ENCODE data around the gene SLC26A8. TPM values are rescaled to one million over a fixed set of nuclear protein-coding genes. Genes with fewer than 3 reads are reported as not detected.

The SLC26A8 gene
- total RNA-seq, 1 experiment from 2014 or later, result 1.8 TPM

DNA sequence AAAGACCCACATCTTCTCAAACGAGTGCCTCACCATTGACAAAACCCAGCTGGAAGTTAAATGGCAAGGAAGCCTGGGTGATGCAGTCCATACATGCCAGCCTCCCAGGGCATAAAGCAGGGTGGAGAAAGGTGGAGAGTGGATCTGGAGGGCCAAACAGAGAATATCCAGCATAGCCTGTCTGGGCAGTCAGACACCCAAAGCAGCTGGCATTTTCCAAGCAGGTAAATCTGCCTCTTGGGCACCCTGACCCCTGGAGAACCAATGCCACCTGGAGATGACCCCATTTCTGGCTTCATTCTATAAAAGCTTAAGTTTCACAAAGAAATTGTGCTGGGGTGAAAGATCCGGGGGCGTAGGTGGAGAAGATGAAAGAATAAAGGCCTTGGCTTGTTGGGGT, 98.5 kb downstream of the SLC26A8 start:
- H3K4me3 ChIP-seq (ENCODE audit: low read depth, low read length), result no peak overlapping the region
- H3K4me3 Mint-ChIP-seq (ENCODE audit: unreplicated experiment), result no peak overlapping the region
- peaks cover 18% of the 10 kb centered on the region; the same call in 1 of the 2 replicates for H3K4me1 ChIP-seq
- BruUV-seq (replicated peaks), result no TSS peak
- H3K27me3 Mint-ChIP-seq (ENCODE audit: insufficient read depth, unreplicated experiment), result no peaks in the 10 kb centered on the region
- POLR2A ChIA-PET, result no interaction called here
- no peak for DNase-seq
- intact Hi-C loops (cut with micrococcal nuclease; ENCODE audit: unreplicated experiment), result no loop called here
- H3K9me3 Mint-ChIP-seq (ENCODE audit: unreplicated experiment), result no peaks in the 10 kb centered on the region
- H3K9me3 ChIP-seq, result no peaks in the 10 kb centered on the region
- H3K36me3 Mint-ChIP-seq (ENCODE audit: insufficient read depth, unreplicated experiment), result no peaks in the 10 kb centered on the region
- H3K36me3 ChIP-seq (ENCODE audit: control insufficient read depth, insufficient read depth, low read length), result no peaks in the 10 kb centered on the region
- H3K27ac Mint-ChIP-seq (ENCODE audit: unreplicated experiment), result no peak overlapping the region
- TF ChIP-seq, protein P1, sequence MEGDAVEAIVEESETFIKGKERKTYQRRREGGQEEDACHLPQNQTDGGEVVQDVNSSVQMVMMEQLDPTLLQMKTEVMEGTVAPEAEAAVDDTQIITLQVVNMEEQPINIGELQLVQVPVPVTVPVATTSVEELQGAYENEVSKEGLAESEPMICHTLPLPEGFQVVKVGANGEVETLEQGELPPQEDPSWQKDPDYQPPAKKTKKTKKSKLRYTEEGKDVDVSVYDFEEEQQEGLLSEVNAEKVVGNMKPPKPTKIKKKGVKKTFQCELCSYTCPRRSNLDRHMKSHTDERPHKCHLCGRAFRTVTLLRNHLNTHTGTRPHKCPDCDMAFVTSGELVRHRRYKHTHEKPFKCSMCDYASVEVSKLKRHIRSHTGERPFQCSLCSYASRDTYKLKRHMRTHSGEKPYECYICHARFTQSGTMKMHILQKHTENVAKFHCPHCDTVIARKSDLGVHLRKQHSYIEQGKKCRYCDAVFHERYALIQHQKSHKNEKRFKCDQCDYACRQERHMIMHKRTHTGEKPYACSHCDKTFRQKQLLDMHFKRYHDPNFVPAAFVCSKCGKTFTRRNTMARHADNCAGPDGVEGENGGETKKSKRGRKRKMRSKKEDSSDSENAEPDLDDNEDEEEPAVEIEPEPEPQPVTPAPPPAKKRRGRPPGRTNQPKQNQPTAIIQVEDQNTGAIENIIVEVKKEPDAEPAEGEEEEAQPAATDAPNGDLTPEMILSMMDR (IDR thresholded peaks at IDR 0.05; ENCODE audit: insufficient read depth in 1 of 2, low read depth in 1 of 2, low read length in 1 of 2, severe bottlenecking in 1 of 2, unreplicated experiment in 1 of 2), result no peak
- CTCF ChIA-PET, result interaction anchor here (0.6 kb wide), 1 partner anchor 195 kb away, joined by 5 read pairs; no protein-coding TSS in a partner anchor
- peaks cover 28% of the 10 kb centered on the region for H3K4me1 Mint-ChIP-seq (ENCODE audit: low read depth, unreplicated experiment)
- no peaks in the 10 kb centered on the region for H3K27me3 ChIP-seq (replicated peaks; ENCODE audit: control insufficient read depth, insufficient read depth, low read length)

DNA sequence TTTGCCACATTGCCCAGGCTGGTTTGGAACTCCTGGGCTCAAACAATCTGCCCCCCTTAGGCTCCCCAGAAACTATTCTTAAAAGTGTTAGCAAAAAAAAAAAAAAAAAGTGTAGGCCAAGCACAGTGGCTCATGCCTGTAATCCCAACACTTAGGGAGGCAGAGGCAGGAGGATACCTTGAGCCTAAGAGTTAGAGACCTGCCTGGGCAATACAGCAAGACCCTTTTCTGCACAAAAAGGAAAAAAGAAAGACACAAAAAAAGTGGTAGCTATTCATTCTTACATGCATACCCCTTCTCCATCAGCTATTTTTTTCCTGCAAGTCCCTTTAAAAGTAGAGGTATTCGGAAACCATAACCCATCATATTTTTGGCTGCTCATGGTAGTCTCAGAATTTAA, 100.3 kb downstream of the SLC26A8 start:
- Mint-ChIP-seq H3K4me3 (ENCODE audit: unreplicated experiment) (no peak overlapping the region), H3K27ac (ENCODE audit: unreplicated experiment) (no peak overlapping the region), H3K4me1 (ENCODE audit: low read depth, unreplicated experiment) (peaks cover 29% of the 10 kb centered on the region), H3K9me3 (ENCODE audit: unreplicated experiment) (no peaks in the 10 kb centered on the region), H3K36me3 (ENCODE audit: insufficient read depth, unreplicated experiment) (peaks cover 9% of the 10 kb centered on the region), H3K27me3 (ENCODE audit: insufficient read depth, unreplicated experiment) (no peaks in the 10 kb centered on the region)
- CTCF ChIA-PET, result no interaction called here
- intact Hi-C loops (cut with micrococcal nuclease; ENCODE audit: unreplicated experiment), result loop anchor here (5.0 kb wide), 1 partner anchor 103 kb away; the partner anchor contains the start of gene MAPK14
- Histone ChIP-seq H3K9me3 (no peaks in the 10 kb centered on the region), H3K4me3 (ENCODE audit: low read depth, low read length) (no peak overlapping the region), H3K27me3 (replicated peaks; ENCODE audit: control insufficient read depth, insufficient read depth, low read length) (no peaks in the 10 kb centered on the region), H3K36me3 (ENCODE audit: control insufficient read depth, insufficient read depth, low read length) (no peaks in the 10 kb centered on the region), H3K4me1 (peaks cover 18% of the 10 kb centered on the region; the same call in 1 of the 2 replicates)
- POLR2A ChIA-PET, result interaction anchor here (0.6 kb wide), 1 partner anchor 104 kb away, joined by 4 read pairs; no protein-coding TSS in a partner anchor
- TF ChIP-seq, protein P1 (IDR thresholded peaks at IDR 0.05; ENCODE audit: insufficient read depth in 1 of 2, low read depth in 1 of 2, low read length in 1 of 2, severe bottlenecking in 1 of 2, unreplicated experiment in 1 of 2), result no peak
- no TSS peak for BruUV-seq (replicated peaks)
- DNase-seq, result no peak

DNA sequence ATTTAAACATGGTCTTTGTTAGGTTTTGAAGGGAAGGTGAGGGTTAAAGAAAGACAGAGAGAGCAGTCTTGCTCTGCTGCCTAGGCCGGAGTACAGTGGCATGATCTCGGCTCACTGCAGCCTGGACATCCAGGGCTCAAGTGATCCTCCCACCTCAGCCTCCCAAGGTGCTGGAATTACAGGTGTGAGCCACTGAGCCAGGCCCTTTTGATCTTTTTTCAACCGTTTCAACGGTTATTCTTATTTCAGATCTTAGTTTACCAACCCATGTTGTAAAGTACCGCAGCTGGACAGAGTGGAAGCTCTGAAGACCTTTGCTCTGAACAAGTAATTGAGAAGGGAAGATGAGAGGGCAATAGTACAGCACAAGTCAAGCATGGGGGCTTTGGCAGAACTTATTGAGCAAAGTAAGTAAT, 102.3 kb downstream of the SLC26A8 start:
- Histone ChIP-seq H3K36me3 (ENCODE audit: control insufficient read depth, insufficient read depth, low read length) (no peaks in the 10 kb centered on the region), H3K27me3 (replicated peaks; ENCODE audit: control insufficient read depth, insufficient read depth, low read length) (no peaks in the 10 kb centered on the region), H3K9me3 (no peaks in the 10 kb centered on the region), H3K4me3 (ENCODE audit: low read depth, low read length) (peak overlapping the region; percentile 69), H3K4me1 (peaks cover 23% of the 10 kb centered on the region)
- ChIA-PET POLR2A (interaction anchor here (0.6 to 1.4 kb wide), 2 partner anchors 11 to 46 kb away, joined by 3 read pairs; no protein-coding TSS in a partner anchor), CTCF (interaction anchor here (0.6 kb wide), 1 partner anchor 107 kb away, joined by 3 read pairs; no protein-coding TSS in a partner anchor)
- H3K27me3 Mint-ChIP-seq (ENCODE audit: insufficient read depth, unreplicated experiment), result no peaks in the 10 kb centered on the region
- peaks cover 19% of the 10 kb centered on the region for H3K36me3 Mint-ChIP-seq (ENCODE audit: insufficient read depth, unreplicated experiment)
- H3K4me1 Mint-ChIP-seq (ENCODE audit: low read depth, unreplicated experiment), result peaks cover 34% of the 10 kb centered on the region
- no peaks in the 10 kb centered on the region for H3K9me3 Mint-ChIP-seq (ENCODE audit: unreplicated experiment)
- peak overlapping the region; percentile 97 for H3K4me3 Mint-ChIP-seq (ENCODE audit: unreplicated experiment)
- TF ChIP-seq, protein P1 (IDR thresholded peaks at IDR 0.05; ENCODE audit: insufficient read depth in 1 of 2, low read depth in 1 of 2, low read length in 1 of 2, severe bottlenecking in 1 of 2, unreplicated experiment in 1 of 2), result no peak
- intact Hi-C loops (cut with micrococcal nuclease; ENCODE audit: unreplicated experiment), result loop anchor here (5.0 kb wide), 1 partner anchor 105 kb away; the partner anchor contains the start of gene MAPK14
- BruUV-seq (replicated peaks), result no TSS peak
- peak; percentile 24 to 40 for DNase-seq
- H3K27ac Mint-ChIP-seq (ENCODE audit: unreplicated experiment), result peak overlapping the region; percentile 11

Data from Caco-2 (cell line).